Thoracic aorta (tissue), 2 donors: ENCODE results near the gene RAP1GAP2. TPM values are rescaled to one million over a fixed set of nuclear protein-coding genes. Genes with fewer than 3 reads are reported as not detected.
"Not testable (repeated sequence)": the region's sequence is repeated elsewhere in the genome, so short reads cannot be mapped to it uniquely, and the experiment has no call there.

Experiments used
- ATAC-seq: fragments of 150-250 bp; one replicate; pipeline ENCODE4 v1.8.0; 2017; ENCODE audit warnings: low read depth; ENCODE audit not compliant: insufficient number of reproducible peaks, low FRiP score
- DNase-seq: peaks from one replicate; pipeline ENCODE4 v3.0.0-alpha.2; 2020; ENCODE audit warnings: low spot score
- H3K27ac ChIP-seq, 2 donors: fragments of 200-600 bp; sonication (generic); 1 replicate in 1 of 2; 2 replicates in 1 of 2; pipeline ENCODE4 v1.5.1; 2016; ENCODE audit warnings: mild to moderate bottlenecking in 2 of 2, moderate library complexity in 2 of 2
- H3K27me3 ChIP-seq: fragments of 200-600 bp; sonication (generic); replicated peaks from 2 replicates; pipeline ENCODE4 v1.6.0; 2016; ENCODE audit warnings: mild to moderate bottlenecking; ENCODE audit not compliant: insufficient read depth
- H3K36me3 ChIP-seq: fragments of 200-600 bp; sonication (generic); one replicate; pipeline ENCODE4 v1.5.1; 2016
- H3K4me1 ChIP-seq, 2 donors: fragments of 200-600 bp; sonication (generic); 1 replicate in 1 of 2; 2 replicates in 1 of 2; pipeline versions ENCODE4 v1.5.1 to v1.6.0; 2016; ENCODE audit warnings: low read depth in 2 of 2, mild to moderate bottlenecking in 1 of 2; ENCODE audit not compliant: control insufficient read depth in 1 of 2
- H3K4me3 ChIP-seq: fragments of 200-600 bp; sonication (generic); 2 replicates; pipeline ENCODE4 v1.5.1; 2016; ENCODE audit warnings: mild to moderate bottlenecking
- H3K9me3 ChIP-seq: fragments of 200-600 bp; sonication (generic); 2 replicates; pipeline ENCODE4 v1.5.1; 2016
- total RNA-seq, 2 donors: library from RNA; depleted of rRNA; stranded (reverse); fragments of >200 nt; gene quantifications; one replicate each; pipeline versions ENCODE4 v1.1.0 to v1.2.3, GENCODE V29; 2016
- TF ChIP-seq, protein P1 (sequence below): fragments of 200-600 bp; sonication (generic); IDR thresholded peaks from one replicate; pipeline ENCODE4 v1.5.1; 2019; ENCODE audit warnings: antibody characterized with exemption

Gene RAP1GAP2
- total RNA-seq, 2 donors from 2014 or later = 10.0 to 12.4 TPM

DNA sequence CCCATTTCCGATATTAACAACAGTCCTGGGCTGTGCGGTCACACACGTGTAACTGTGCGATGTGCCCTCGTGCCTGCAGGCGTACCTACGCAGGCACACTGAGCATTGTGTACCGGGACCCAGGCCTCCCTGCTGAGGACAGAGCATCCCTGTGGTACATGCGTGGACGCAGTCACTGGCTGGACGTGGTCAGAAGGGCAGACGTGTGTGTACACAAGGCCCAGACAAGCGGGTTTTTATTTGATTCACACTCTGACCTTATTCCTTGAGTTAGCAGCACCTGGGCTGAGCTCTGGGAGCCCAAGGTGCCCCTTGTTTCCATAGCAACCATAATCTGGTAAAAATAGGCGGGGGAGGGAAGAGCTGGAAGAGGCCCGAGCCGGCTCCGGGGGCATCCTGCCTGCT is 19.5 kb downstream of the RAP1GAP2 start:
- DNase-seq (no peak), ATAC-seq (no peak)
- H3K4me1 ChIP-seq = no peaks in the 10 kb centered on the region
- no peaks in the 10 kb centered on the region for H3K9me3 ChIP-seq
- TF ChIP-seq, protein P1, sequence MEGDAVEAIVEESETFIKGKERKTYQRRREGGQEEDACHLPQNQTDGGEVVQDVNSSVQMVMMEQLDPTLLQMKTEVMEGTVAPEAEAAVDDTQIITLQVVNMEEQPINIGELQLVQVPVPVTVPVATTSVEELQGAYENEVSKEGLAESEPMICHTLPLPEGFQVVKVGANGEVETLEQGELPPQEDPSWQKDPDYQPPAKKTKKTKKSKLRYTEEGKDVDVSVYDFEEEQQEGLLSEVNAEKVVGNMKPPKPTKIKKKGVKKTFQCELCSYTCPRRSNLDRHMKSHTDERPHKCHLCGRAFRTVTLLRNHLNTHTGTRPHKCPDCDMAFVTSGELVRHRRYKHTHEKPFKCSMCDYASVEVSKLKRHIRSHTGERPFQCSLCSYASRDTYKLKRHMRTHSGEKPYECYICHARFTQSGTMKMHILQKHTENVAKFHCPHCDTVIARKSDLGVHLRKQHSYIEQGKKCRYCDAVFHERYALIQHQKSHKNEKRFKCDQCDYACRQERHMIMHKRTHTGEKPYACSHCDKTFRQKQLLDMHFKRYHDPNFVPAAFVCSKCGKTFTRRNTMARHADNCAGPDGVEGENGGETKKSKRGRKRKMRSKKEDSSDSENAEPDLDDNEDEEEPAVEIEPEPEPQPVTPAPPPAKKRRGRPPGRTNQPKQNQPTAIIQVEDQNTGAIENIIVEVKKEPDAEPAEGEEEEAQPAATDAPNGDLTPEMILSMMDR = no peak
- no peak overlapping the region for H3K27ac ChIP-seq
- H3K36me3 ChIP-seq = no peaks in the 10 kb centered on the region
- no peaks in the 10 kb centered on the region for H3K27me3 ChIP-seq
- H3K4me3 ChIP-seq = no peak overlapping the region

DNA sequence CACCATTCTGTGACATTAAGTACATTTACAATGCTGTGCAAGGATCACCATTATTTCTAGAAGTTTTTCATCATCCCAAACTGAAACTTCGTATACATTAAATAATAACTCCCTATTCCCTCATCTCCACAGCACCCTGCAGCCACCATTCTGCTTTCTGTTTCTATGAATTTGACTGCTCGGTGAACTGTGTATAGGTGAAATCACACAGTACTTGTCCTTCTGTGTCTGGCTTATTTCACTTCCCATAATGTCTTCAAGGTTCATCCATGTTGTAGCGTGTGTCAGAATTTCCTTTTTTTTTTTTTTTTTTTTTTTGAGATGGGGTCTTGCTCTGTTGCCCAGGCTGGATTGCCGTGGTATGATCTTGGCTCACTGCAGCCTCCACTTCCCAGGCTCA is 20.4 kb downstream of the RAP1GAP2 start:
- no peaks in the 10 kb centered on the region for H3K36me3 ChIP-seq
- no peak overlapping the region for H3K4me3 ChIP-seq
- TF ChIP-seq, protein P1 = no peak
- H3K27me3 ChIP-seq = no peaks in the 10 kb centered on the region
- H3K27ac ChIP-seq = no peak overlapping the region
- no peak for ATAC-seq
- no peak for DNase-seq
- H3K4me1 ChIP-seq = no peaks in the 10 kb centered on the region
- H3K9me3 ChIP-seq = no peaks in the 10 kb centered on the region

DNA sequence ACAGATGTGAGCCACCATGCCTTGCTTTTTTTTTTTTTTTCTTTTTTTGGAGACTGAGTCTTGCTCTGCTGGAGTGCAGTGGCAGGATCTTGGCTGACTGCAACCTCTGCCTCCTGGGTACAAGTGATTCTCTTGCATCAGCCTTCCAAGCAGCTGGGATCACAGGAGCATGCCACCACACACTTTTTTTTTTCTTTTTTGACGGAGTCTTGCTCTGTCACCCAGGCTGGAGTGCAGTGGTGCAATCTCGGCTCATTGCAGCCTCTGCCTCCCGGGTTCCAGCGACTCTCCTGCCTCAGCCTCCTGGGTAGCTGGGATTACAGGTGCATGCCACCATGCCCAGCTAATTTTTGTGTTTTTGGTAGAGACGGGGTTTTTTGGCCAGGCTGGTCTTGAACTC is 23.1 kb downstream of the RAP1GAP2 start:
- ATAC-seq, DNase-seq, H3K4me1 ChIP-seq, H3K4me3 ChIP-seq, H3K27me3 ChIP-seq, H3K9me3 ChIP-seq, H3K27ac ChIP-seq, H3K36me3 ChIP-seq: not testable (repeated sequence)

DNA sequence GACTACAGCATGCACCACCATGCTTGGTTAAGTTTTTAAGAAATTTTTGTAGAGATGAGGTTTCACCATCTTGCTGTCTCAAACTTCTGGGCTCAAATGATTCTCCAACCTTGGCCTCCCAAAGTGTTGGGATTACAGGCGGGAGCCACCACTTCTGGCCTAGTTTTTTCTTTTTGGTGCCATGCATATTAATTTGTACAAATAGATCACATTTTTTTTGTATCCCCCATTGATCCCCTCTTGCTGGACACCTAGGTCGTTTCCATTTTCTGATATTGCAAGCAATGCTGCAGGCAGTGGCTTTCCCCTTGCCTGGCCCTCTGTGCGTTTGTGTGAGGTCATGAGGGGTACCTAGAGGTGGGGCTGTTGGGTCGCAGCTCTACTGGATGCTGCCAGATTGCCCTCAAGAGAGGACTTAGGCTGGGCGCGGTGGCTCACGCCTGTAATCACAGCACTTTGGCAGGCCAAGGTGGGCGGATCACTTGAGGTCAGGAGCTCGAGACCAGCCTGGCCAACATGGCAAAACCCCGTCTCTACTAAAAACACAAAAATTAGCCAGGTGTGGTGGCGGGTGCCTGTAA is 23.8 kb downstream of the RAP1GAP2 start:
- no peaks in the 10 kb centered on the region for H3K4me1 ChIP-seq
- H3K27ac ChIP-seq = no peak overlapping the region
- no peaks in the 10 kb centered on the region for H3K9me3 ChIP-seq
- no peak for ATAC-seq
- TF ChIP-seq, protein P1 = no peak
- no peaks in the 10 kb centered on the region for H3K27me3 ChIP-seq
- no peaks in the 10 kb centered on the region for H3K36me3 ChIP-seq
- DNase-seq = no peak
- H3K4me3 ChIP-seq = no peak overlapping the region

DNA sequence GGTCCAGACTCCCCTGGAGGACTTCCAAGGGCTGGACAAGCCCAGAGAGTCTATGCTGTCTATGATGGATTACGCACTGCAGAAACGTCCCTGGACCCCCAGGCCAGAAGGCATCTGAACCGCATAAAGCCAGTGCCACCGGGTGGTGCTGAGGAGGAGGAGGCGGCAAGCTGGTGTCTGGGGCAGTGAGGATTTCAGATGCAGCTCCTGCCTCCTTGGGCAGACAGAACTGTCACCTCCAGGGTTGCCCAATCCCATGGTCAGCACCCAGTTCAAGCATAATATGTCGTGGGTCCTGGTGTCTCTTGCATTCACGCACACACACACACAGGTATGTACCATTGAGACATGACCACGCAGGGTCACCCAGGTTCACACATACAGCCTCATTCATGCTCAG is 25.6 kb downstream of the RAP1GAP2 start:
- Histone ChIP-seq H3K36me3 (no peaks in the 10 kb centered on the region), H3K27ac (no peak overlapping the region), H3K4me3 (no peak overlapping the region), H3K9me3 (no peaks in the 10 kb centered on the region), H3K27me3 (no peaks in the 10 kb centered on the region), H3K4me1 (no peaks in the 10 kb centered on the region)
- no peak for DNase-seq
- TF ChIP-seq, protein P1 = no peak
- ATAC-seq = no peak

DNA sequence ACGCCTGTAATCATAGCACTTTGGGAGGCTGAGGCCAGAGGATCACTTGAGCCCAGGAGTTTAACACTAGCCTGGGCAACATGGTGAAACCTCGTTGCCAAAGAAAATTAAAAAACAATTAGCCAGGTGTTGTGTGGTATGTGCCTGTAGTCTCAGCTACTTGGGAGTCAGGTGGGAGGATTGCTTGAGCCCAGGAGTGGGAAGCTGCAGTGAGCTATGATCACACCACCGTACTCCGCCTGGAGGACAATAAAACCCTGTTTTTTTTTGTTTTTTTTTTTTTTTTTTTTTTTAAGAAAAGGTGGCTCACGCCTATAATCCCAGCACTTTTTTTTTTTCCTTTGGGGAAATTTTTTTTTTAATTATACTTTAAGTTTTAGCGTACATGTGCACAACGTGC is 26.1 kb downstream of the RAP1GAP2 start:
- H3K27me3 ChIP-seq = no peaks in the 10 kb centered on the region
- DNase-seq (no peak), ATAC-seq (no peak)
- TF ChIP-seq, protein P1 = no peak
- no peaks in the 10 kb centered on the region for H3K9me3 ChIP-seq
- H3K36me3 ChIP-seq = no peaks in the 10 kb centered on the region
- no peaks in the 10 kb centered on the region for H3K4me1 ChIP-seq
- H3K27ac ChIP-seq = no peak overlapping the region
- H3K4me3 ChIP-seq = no peak overlapping the region
